GM10847 (cell line): Measurements from ENCODE around the gene AFG3L2.

Experiments
- POLR2A ChIP-seq: IDR thresholded peaks from 2 replicates; pipeline ENCODE4 v1.6.1; 2011; ENCODE audit not compliant: insufficient read length; ENCODE audit errors: extremely low read depth

AFG3L2 gene

GRCh38 chr18:12372406-12372805 lies 4.6 kb downstream of the AFG3L2 start:
- TF ChIP-seq POLR2A, result no peak

- no peak for TF ChIP-seq POLR2A
Observed at GRCh38 chr18:12371590-12371989, 5.4 kb downstream of the AFG3L2 start.

DNA sequence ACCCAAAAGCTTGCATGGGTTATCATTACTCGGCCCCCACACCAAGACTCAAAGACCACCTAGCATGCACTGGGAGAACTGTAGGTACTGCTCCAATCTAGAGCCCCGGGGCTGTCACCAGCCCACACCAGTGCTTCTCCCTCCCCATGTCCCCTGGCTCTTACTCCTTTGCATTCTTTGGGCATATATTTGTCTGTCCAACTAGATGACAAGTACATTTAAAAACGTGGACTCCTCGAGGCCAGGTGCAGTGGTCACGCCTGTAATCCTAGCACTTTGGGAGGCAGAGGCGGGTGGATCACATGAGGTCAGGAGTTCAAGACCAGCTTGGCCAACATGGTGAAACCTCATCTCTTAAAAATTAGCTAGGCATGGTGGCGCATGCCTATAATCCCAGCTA lies 7.8 kb downstream of the AFG3L2 start:
- no peak for TF ChIP-seq POLR2A

- no peak for TF ChIP-seq POLR2A
Observed at GRCh38 chr18:12366784-12367183, 10.2 kb downstream of the AFG3L2 start.

DNA sequence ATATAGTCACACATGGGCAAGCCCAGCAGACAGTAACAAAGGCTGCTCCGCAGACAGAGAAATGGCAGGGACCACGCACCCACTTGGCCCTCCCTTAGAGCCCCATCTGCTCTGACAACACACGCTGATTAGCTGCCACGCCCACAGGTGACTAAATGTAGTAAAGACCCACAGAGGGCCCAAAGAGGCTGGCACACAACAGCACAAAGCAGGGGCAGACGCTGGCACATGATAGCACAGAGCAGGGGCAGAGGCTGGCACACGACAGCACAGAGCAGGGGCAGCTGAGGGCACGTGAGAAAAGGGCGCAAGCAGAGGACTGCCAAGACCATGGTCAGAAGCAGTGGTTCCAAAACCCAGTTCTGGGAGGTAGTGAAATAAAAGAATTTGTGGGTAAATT lies 10.6 kb downstream of the AFG3L2 start:
- no peak for TF ChIP-seq POLR2A

DNA sequence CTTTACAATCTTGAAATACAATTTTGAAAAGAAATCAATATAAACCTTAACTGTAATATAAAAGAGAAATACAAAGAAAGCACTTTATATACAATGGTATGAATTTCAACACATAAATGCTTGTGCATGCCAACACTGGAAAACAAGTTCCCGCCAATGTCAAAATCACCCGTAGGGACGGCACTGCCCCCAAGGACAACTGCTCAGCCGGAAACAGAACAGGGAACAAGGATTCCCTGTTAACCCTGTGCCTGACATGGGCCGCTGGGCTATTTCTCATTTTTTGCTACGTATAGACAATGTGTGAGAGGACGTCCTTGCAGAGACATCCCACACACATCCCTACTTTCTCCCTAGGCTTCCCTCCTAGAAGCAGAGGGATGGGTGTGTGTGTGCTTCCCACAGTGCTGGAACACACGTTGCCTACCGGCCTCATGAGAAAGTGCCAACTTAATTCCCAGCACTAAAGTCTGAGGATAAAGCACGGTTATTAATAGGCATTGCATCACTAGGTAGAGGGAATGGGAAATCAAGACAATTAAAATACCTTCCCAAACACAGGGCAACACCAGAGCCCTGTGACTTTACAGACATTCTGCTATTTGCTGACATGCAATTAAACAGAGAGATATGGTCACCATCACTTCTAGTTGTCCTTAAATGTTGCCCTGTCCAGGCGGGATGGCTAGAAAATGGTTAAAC lies 14.4 kb downstream of the AFG3L2 start:
- TF ChIP-seq POLR2A, result no peak

GRCh38 chr18:12361770-12362378 lies 15.2 kb downstream of the AFG3L2 start:
- TF ChIP-seq POLR2A, result no peak

- TF ChIP-seq POLR2A, result no peak
Observed at GRCh38 chr18:12359515-12359927, 17.5 kb downstream of the AFG3L2 start.

GRCh38 chr18:12352188-12352587 lies 24.8 kb downstream of the AFG3L2 start:
- TF ChIP-seq POLR2A, result no peak

GRCh38 chr18:12347895-12348294 lies 29.1 kb downstream of the AFG3L2 start:
- TF ChIP-seq POLR2A, result no peak

DNA sequence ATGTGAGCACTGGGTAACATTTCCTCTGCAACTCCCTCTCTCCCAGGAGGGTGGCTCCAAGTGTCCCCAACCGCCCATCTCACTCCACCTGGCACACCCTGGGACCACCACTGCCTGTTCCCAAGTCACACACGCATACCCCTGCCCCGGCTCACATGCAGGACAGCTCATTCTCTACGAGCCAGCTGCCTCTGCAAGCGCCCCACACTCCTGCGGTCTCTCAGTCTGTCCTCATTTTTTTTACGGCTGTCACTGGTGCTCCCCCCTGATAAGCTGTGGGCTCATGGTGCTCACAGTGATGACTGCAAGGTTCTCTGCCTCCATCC lies 30.8 kb downstream of the AFG3L2 start:
- no peak for TF ChIP-seq POLR2A

- TF ChIP-seq POLR2A, result no peak
Observed at GRCh38 chr18:12345491-12346239, 31.4 kb downstream of the AFG3L2 start.

DNA sequence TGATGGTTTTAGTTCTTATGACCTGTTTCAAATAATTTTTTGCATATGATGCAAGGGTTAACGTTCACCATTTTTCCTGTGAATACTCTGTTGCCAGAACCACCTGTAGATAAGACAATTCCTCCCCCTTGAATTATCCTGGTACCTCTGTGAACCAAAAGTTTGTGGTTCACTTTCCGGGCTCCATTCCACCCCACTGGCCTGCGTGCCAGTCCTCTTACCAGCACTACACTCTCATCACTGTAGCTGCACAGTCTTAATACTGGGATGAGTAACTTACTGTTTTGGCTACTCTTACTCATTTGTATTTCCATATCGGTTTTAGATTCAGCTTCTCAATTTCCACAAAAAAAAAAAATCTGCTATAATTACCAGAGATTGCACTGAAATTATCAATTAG lies 34.4 kb downstream of the AFG3L2 start:
- TF ChIP-seq POLR2A, result no peak

- TF ChIP-seq POLR2A, result no peak
Observed at GRCh38 chr18:12340945-12341660, 35.9 kb downstream of the AFG3L2 start.

DNA sequence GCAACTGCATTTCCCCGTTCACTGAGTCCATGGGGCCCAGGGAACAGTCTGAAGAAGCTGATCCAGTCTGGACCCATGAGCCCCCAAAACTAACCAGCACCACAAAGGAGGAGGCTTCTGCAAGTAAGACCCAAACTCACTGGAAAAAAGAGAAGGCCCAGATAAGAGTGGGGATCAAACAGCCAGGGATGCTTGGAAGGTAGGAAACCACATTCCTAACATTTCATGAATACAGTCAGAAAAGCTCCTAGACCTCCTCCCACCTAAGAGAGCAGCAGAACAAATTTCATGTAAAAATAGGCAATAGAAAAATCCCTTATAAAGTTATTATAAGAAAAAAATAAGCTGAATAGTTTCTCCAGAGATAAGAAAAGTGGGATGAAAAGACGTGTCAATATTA lies 38.6 kb downstream of the AFG3L2 start:
- no peak for TF ChIP-seq POLR2A

- TF ChIP-seq POLR2A, result no peak
Observed at GRCh38 chr18:12336887-12337286, 40.1 kb downstream of the AFG3L2 start.
